A673 (cell line): Measurements from ENCODE around the gene OCIAD1. TPM values are rescaled to one million over a fixed set of nuclear protein-coding genes. Genes with fewer than 3 reads are reported as not detected.

Experiments used
- BruUV-seq: library from RNA; stranded (reverse); fragments of 400-500 nt; replicated peaks from 2 replicates; lab custom pipeline; 2021; lab: Mats Ljungman, UMichigan
- CTCF ChIA-PET: fragments of 300-600 bp; sonication (Branson Sonifier 250); formaldehyde crosslinking; loops from one replicate; lab custom pipeline; 2022; ENCODE audit warnings: antibody characterized with exemption; lab: Charles Lee
- POLR2A ChIA-PET: fragments of 300-600 bp; sonication (Branson Sonifier 250); formaldehyde crosslinking; loops from one replicate; lab custom pipeline; 2022; ENCODE audit warnings: antibody characterized with exemption; ENCODE audit not compliant: low non-redundant PET; lab: Charles Lee
- DNase-seq: peaks from one replicate; pipeline ENCODE4 v3.0.0-alpha.2; 2015; ENCODE audit warnings: low spot score
- H3K27ac ChIP-seq: fragments of 200-600 bp; sonication (generic); 2 replicates; pipeline ENCODE4 v1.5.1; 2016; ENCODE audit warnings: mixed run types, low read depth, mild to moderate bottlenecking, mixed read lengths, antibody characterized with exemption, low read length; ENCODE audit not compliant: poor library complexity, severe bottlenecking
- H3K27me3 ChIP-seq: fragments of 200-600 bp; sonication (generic); replicated peaks from 2 replicates; pipeline ENCODE4 v1.6.1; 2017; ENCODE audit warnings: mixed run types, low read depth, mild to moderate bottlenecking, mixed read lengths, antibody characterized with exemption, low read length; ENCODE audit not compliant: insufficient read depth, poor library complexity
- H3K36me3 ChIP-seq: fragments of 200-600 bp; sonication (generic); 2 replicates; pipeline ENCODE4 v1.6.1; 2016; ENCODE audit warnings: mixed run types, mild to moderate bottlenecking, mixed read lengths, antibody characterized with exemption, low read length; ENCODE audit not compliant: insufficient read depth, poor library complexity, severe bottlenecking
- H3K4me1 ChIP-seq: fragments of 200-600 bp; sonication (generic); 2 replicates; pipeline ENCODE4 v1.6.1; 2017; ENCODE audit warnings: mixed run types, mild to moderate bottlenecking, mixed read lengths, antibody characterized with exemption, low read length; ENCODE audit not compliant: insufficient read depth, poor library complexity, severe bottlenecking
- H3K4me3 ChIP-seq: fragments of 200-600 bp; sonication (generic); 2 replicates; pipeline ENCODE4 v1.5.1; 2016; ENCODE audit warnings: low read depth, mixed run types, mild to moderate bottlenecking, mixed read lengths, low read length; ENCODE audit not compliant: poor library complexity, severe bottlenecking
- H3K9me3 ChIP-seq: fragments of 200-600 bp; sonication (generic); 2 replicates; pipeline ENCODE4 v1.6.1; 2016; ENCODE audit warnings: mixed run types, low read depth, mild to moderate bottlenecking, mixed read lengths, antibody characterized with exemption, low read length; ENCODE audit not compliant: poor library complexity, severe bottlenecking
- CTCF ChIP-seq: fragments of 300-800, 200-600 bp; sonication (generic); conservative IDR thresholded peaks from 2 replicates; pipeline ENCODE4 v1.5.1; 2017; ENCODE audit warnings: low read depth, mild to moderate bottlenecking, antibody characterized with exemption, low read length, moderate library complexity, mixed read lengths
- EZH2 ChIP-seq: fragments of 200-600 bp; sonication (generic); IDR thresholded peaks from 2 replicates; pipeline ENCODE4 v1.6.1; 2017; ENCODE audit warnings: borderline replicate concordance, low read depth, mild to moderate bottlenecking, mixed read lengths, antibody characterized with exemption, low read length; ENCODE audit not compliant: poor library complexity, severe bottlenecking
- intact Hi-C: fragments of 100-400 bp; cut with micrococcal nuclease; formaldehyde crosslinking; loops from one replicate; pipeline ENCODE4 v1.10.0; 2022; ENCODE audit not compliant: unreplicated experiment
- total RNA-seq: library from RNA; stranded (reverse); gene quantifications from 2 replicates; pipeline ENCODE4 v1.2.3, GENCODE V29; 2021

Gene OCIAD1
- total RNA-seq, 1 experiment from 2014 or later: 138 TPM

GRCh38 chr4:48896845-48897244, 66.0 kb downstream of the OCIAD1 start:
- Histone ChIP-seq H3K9me3 (no peaks in the 10 kb centered on the region), H3K27ac (no peak overlapping the region), H3K36me3 (peaks cover 45% of the 10 kb centered on the region), H3K27me3 (no peaks in the 10 kb centered on the region), H3K4me1 (peaks cover 32% of the 10 kb centered on the region), H3K4me3 (no peak overlapping the region)
- no TSS peak for BruUV-seq
- ChIA-PET CTCF (no interaction called here), POLR2A (interaction anchor here (0.8 kb wide), 1 partner anchor 772 kb away, joined by 3 read pairs; no protein-coding TSS in a partner anchor)
- TF ChIP-seq EZH2 (no peak), CTCF (0 out of 2 replicates have a peak, but pooled peaks have one; percentile 8)
- intact Hi-C loops: loop anchor here (10.0 kb wide), 1 partner anchor 312 kb away; no protein-coding TSS in a partner anchor
- DNase-seq: no peak

- POLR2A ChIA-PET: no interaction called here
- H3K36me3 ChIP-seq: peaks cover 33% of the 10 kb centered on the region
- TF ChIP-seq EZH2 (no peak), CTCF (no peak)
- peak; percentile 69 for DNase-seq
- H3K27me3 ChIP-seq: no peaks in the 10 kb centered on the region
- BruUV-seq: no TSS peak
- CTCF ChIA-PET: no interaction called here
- peak overlapping the region; percentile 79 for H3K27ac ChIP-seq
- no peak overlapping the region for H3K4me3 ChIP-seq
- H3K9me3 ChIP-seq: no peaks in the 10 kb centered on the region
- intact Hi-C loops: loop anchor here (10.0 kb wide), 1 partner anchor 314 kb away; no protein-coding TSS in a partner anchor
- H3K4me1 ChIP-seq: peaks cover 43% of the 10 kb centered on the region
Observed at GRCh38 chr4:48898733-48899431, 68.0 kb downstream of the OCIAD1 start.

GRCh38 chr4:48899432-48899749, 68.5 kb downstream of the OCIAD1 start:
- Histone ChIP-seq H3K36me3 (peaks cover 38% of the 10 kb centered on the region), H3K4me1 (peaks cover 48% of the 10 kb centered on the region), H3K4me3 (no peak overlapping the region), H3K27ac (peak overlapping the region; percentile 79), H3K9me3 (no peaks in the 10 kb centered on the region), H3K27me3 (no peaks in the 10 kb centered on the region)
- BruUV-seq: TSS peak; percentile 74
- no peak for TF ChIP-seq EZH2
- no peak for TF ChIP-seq CTCF
- POLR2A ChIA-PET: no interaction called here
- DNase-seq: no peak
- intact Hi-C loops: loop anchor here (10.0 kb wide), 1 partner anchor 315 kb away; no protein-coding TSS in a partner anchor
- CTCF ChIA-PET: no interaction called here
